ENCODE measurements around the gene FAIM. TPM values are rescaled to one million over a fixed set of nuclear protein-coding genes. Genes with fewer than 3 reads are reported as not detected.

The FAIM gene
- total and polyA plus RNA-seq, 2 experiments from 2014 or later: 12.0 to 29.7 TPM

GRCh38 chr3:138609898-138610266, 1.3 kb downstream of the FAIM start (continued):
- no peak for TF ChIP-seq JUNB (IDR thresholded peaks at IDR 0.05; ENCODE audit: unreplicated experiment)
- no peak for TF ChIP-seq CREB1 (CRISPR knock-in tag; IDR thresholded peaks at IDR 0.05; ENCODE audit: low read depth)
- TF ChIP-seq POLR2AphosphoS5 (IDR thresholded peaks at IDR 0.05; ENCODE audit: low read depth): no peak
- TF ChIP-seq REST (IDR thresholded peaks at IDR 0.05; ENCODE audit: unreplicated experiment): no peak
- TF ChIP-seq ZNF114 (CRISPR knock-in tag; IDR thresholded peaks at IDR 0.05): no peak

DNA sequence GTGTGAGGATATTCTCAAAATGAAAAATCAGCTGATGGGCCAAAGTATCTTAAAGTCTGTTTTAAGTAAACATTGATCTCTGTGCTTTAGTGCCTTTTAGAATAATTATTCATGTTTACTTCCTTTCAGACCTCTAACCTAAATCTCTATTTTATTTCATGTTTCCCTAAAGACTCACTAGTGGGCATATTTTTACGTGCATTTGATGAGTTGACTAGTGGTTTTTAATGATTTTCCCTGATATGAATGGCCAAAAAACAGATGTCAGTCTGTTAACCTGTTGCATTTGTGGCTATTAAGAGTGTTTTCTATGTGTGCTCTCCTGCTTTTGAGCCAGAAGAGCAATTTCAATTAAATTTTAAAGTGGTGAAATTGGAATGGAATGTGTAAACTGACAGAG, 6.9 kb downstream of the FAIM start:
- no peak overlapping the region for H2AFZ ChIP-seq
- H3K4me1 Mint-ChIP-seq: peaks cover 4% of the 10 kb centered on the region
- no peak overlapping the region for H3K4me2 ChIP-seq
- H3K27me3 Mint-ChIP-seq (ENCODE audit: insufficient read depth, low read depth, poor library complexity): peaks cover 2% of the 10 kb centered on the region
- no peak overlapping the region for H3K4me3 Mint-ChIP-seq
- H3K27me3 ChIP-seq (ENCODE audit: insufficient read depth): no peaks in the 10 kb centered on the region
- no peaks in the 10 kb centered on the region for H3F3A ChIP-seq (replicated peaks; ENCODE audit: low read depth)
- no peaks in the 10 kb centered on the region for H3K36me3 ChIP-seq (ENCODE audit: insufficient read depth)
- no peaks in the 10 kb centered on the region; the same call in 1 of the 2 replicates for H4K20me1 ChIP-seq (replicated peaks; ENCODE audit: insufficient read depth)
- no peaks in the 10 kb centered on the region for H3K9me2 ChIP-seq (ENCODE audit: insufficient read depth)
- DNase-seq (ENCODE audit: low spot score) (no peak), ATAC-seq (no peak)
- no peak overlapping the region for H3K27ac ChIP-seq (ENCODE audit: low read depth)
- no peaks in the 10 kb centered on the region for H3K79me2 ChIP-seq (replicated peaks; ENCODE audit: insufficient read depth)
- H3K4me1 ChIP-seq (ENCODE audit: insufficient read depth): peaks cover 7% of the 10 kb centered on the region; the same call in 1 of the 2 replicates
- H3K27ac Mint-ChIP-seq: no peak overlapping the region
- H3K9me3 Mint-ChIP-seq: no peaks in the 10 kb centered on the region
- H3K4me3 ChIP-seq: no peak overlapping the region
- no peaks in the 10 kb centered on the region for H3K36me3 Mint-ChIP-seq (ENCODE audit: low read depth)
- TF ChIP-seq ZNF331 (CRISPR knock-in tag; IDR thresholded peaks at IDR 0.05; ENCODE audit: low read depth) (no peak), JUNB (IDR thresholded peaks at IDR 0.05; ENCODE audit: unreplicated experiment) (no peak), NANOG (IDR thresholded peaks at IDR 0.05; ENCODE audit: borderline replicate concordance) (no peak), CREB1 (CRISPR knock-in tag; IDR thresholded peaks at IDR 0.05; ENCODE audit: low read depth) (no peak), STAT1 (IDR thresholded peaks at IDR 0.05; ENCODE audit: unreplicated experiment) (no peak), ZNF114 (CRISPR knock-in tag; IDR thresholded peaks at IDR 0.05) (no peak), EZH2phosphoT487 (IDR thresholded peaks at IDR 0.05; ENCODE audit: unreplicated experiment) (no peak), REST (IDR thresholded peaks at IDR 0.05; ENCODE audit: unreplicated experiment) (no peak), EZH2 (IDR thresholded peaks at IDR 0.05; ENCODE audit: low read depth, unreplicated experiment) (no peak)
- TF ChIP-seq, protein P1, sequence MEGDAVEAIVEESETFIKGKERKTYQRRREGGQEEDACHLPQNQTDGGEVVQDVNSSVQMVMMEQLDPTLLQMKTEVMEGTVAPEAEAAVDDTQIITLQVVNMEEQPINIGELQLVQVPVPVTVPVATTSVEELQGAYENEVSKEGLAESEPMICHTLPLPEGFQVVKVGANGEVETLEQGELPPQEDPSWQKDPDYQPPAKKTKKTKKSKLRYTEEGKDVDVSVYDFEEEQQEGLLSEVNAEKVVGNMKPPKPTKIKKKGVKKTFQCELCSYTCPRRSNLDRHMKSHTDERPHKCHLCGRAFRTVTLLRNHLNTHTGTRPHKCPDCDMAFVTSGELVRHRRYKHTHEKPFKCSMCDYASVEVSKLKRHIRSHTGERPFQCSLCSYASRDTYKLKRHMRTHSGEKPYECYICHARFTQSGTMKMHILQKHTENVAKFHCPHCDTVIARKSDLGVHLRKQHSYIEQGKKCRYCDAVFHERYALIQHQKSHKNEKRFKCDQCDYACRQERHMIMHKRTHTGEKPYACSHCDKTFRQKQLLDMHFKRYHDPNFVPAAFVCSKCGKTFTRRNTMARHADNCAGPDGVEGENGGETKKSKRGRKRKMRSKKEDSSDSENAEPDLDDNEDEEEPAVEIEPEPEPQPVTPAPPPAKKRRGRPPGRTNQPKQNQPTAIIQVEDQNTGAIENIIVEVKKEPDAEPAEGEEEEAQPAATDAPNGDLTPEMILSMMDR (conservative IDR thresholded peaks at IDR 0.05; ENCODE audit: low read depth in 2 of 2): no peak

Measured in GM23338 (cell line).